PC-3 (cell line): ENCODE measurements around the gene CGB1.
"Not testable (repeated sequence)": the region's sequence is repeated elsewhere in the genome, so short reads cannot be mapped to it uniquely, and the experiment has no call there.

Experiments
- CTCF ChIP-seq: fragments of 300-600 bp; sonication (generic); conservative IDR thresholded peaks from 2 replicates; pipeline ENCODE4 v1.5.1; 2017; ENCODE audit warnings: antibody characterized with exemption, low read depth, mild to moderate bottlenecking, low read length
- EZH2 ChIP-seq: fragments of 300-600 bp; sonication (generic); IDR thresholded peaks from one replicate; pipeline ENCODE4 v1.6.1; 2017; ENCODE audit warnings: antibody characterized with exemption, mild to moderate bottlenecking, low read length; ENCODE audit not compliant: unreplicated experiment

- peak; percentile 39; the same call in 1 of the 2 replicates for TF ChIP-seq CTCF
- not testable (repeated sequence) for TF ChIP-seq EZH2
These were observed 4.9 kb downstream of the CGB1 start, which contains the start of gene CGB2 for GRCh38 chr19:49031642-49032301.
